Smooth muscle cell (in vitro differentiated cells): ENCODE results near the gene FGFRL1. TPM values are rescaled to one million over a fixed set of nuclear protein-coding genes. Genes with fewer than 3 reads are reported as not detected.

Experiments
- DNase-seq: peaks from one replicate; lab custom pipeline; 2025; ENCODE audit not compliant: unreplicated experiment; lab: John Stamatoyannopoulos, UW
- H2AFZ ChIP-seq: fragments of 200-600 bp; sonication (generic); 2 replicates; pipeline ENCODE4 v1.6.0; 2016; ENCODE audit warnings: antibody characterized with exemption, low read depth, mild to moderate bottlenecking
- H3F3A ChIP-seq: fragments of 200-600 bp; sonication (generic); 2 replicates; pipeline ENCODE4 v1.6.0; 2017; ENCODE audit warnings: antibody characterized with exemption, low read depth
- H3K27ac ChIP-seq: fragments of 200-600 bp; sonication (generic); 2 replicates; pipeline ENCODE4 v1.5.1; 2016; ENCODE audit warnings: low read depth, mild to moderate bottlenecking
- H3K27me3 ChIP-seq: fragments of 200-600 bp; sonication (generic); 2 replicates; pipeline ENCODE4 v1.6.1; 2016; ENCODE audit warnings: low read depth, mild to moderate bottlenecking
- H3K36me3 ChIP-seq: fragments of 200-600 bp; sonication (generic); 2 replicates; pipeline ENCODE4 v1.5.1; 2016; ENCODE audit warnings: low read depth
- H3K4me1 ChIP-seq: fragments of 200-600 bp; sonication (generic); 2 replicates; pipeline ENCODE4 v1.5.1; 2016; ENCODE audit warnings: low read depth
- H3K4me2 ChIP-seq: fragments of 200-600 bp; sonication (generic); 2 replicates; pipeline ENCODE4 v1.6.0; 2016; ENCODE audit warnings: mild to moderate bottlenecking
- H3K4me3 ChIP-seq: fragments of 200-600 bp; sonication (generic); 2 replicates; pipeline ENCODE4 v1.5.1; 2016; ENCODE audit warnings: mild to moderate bottlenecking
- H3K79me2 ChIP-seq: fragments of 200-600 bp; sonication (generic); 2 replicates; pipeline ENCODE4 v1.6.0; 2016; ENCODE audit warnings: low read depth, mild to moderate bottlenecking
- H3K9ac ChIP-seq: fragments of 200-600 bp; sonication (generic); 2 replicates; pipeline ENCODE4 v1.6.0; 2016; ENCODE audit warnings: low read depth
- H3K9me3 ChIP-seq: fragments of 200-600 bp; sonication (generic); replicated peaks from 2 replicates; pipeline ENCODE4 v1.5.1; 2016; ENCODE audit warnings: low read depth
- H4K20me1 ChIP-seq: fragments of 200-600 bp; sonication (generic); 2 replicates; pipeline ENCODE4 v1.6.0; 2016; ENCODE audit warnings: low read depth
- WGBS: methylation state at CpG from one replicate; pipeline ENCODE4 v1.1.7; 2016; ENCODE audit warnings: low lambda C conversion rate; 5-methylcytosine and 5-hydroxymethylcytosine counted together
- polyA plus RNA-seq: library from polyadenylated mRNA; unstranded; fragments of >200 nt; fragmentation: Nextera tagmentation; extraction: Ambion mirVana; gene quantifications from 2 replicates; pipeline ENCODE4 v1.2.1, GENCODE V29; 2016
- total RNA-seq: library from RNA; depleted of rRNA; stranded (reverse); fragments of >200 nt; gene quantifications from 2 replicates; pipeline ENCODE4 v1.2.3, GENCODE V29; 2014
- TF ChIP-seq, protein P1 (sequence below): fragments of 200-600 bp; sonication (generic); IDR thresholded peaks from 2 replicates; pipeline ENCODE4 v1.5.1; 2017; ENCODE audit warnings: borderline replicate concordance, mild to moderate bottlenecking, antibody characterized with exemption; ENCODE audit not compliant: insufficient read depth, poor library complexity, severe bottlenecking

FGFRL1 gene
- total and polyA plus RNA-seq, 2 experiments from 2014 or later: 16.1 to 30.7 TPM

DNA sequence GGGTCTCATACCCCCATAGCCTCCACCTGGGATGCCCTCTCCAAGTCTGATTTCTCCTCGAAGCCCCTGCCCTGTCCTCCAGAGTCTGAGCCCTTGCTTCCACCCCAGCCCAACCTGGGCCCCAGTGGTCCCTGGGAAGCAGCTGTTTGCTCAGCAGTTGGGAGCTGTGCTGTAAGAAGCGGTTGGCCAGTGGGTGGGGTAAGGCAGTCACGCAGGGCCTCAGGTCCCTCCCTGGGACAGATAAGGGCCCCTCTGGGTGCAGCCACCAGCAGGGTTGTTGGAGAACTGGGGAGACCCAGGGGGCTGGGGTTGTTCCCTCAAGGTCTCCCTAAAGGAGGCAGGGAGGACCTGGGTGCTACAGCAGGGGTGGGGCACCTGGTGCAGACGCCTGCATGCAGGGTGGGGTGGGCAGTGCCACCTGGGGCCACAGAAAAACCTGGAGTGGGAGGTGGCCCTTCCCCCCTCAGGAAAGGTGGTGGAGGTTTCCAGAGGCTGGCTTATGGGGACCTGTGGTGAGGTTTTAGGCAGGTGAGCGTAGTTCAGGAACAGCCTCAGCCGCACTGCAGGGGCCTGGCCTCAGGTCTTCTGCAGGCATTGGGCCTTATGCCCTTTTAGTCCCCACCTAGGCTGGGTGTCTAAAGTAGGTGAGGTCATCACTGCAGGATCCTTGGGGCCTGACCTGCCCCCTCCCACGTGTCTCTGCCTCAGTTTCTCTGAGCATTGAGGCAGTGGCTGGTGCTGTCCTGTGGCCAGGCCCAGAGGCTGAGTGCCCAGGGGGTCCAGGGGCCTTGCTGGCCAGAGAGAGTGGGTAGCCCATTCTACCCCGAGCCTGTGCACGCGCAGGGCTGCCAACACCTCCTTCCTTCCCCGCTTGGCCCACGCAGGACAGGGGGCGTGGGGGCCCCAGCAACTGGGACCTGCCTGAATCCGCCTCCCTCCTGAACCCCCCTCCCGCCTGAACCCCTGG, 15.1 kb upstream of the FGFRL1 start:
- 68% methylated on average over 13 of the region's 15 CpGs for WGBS
- H3K4me1 ChIP-seq: peaks cover 3% of the 10 kb centered on the region
- H3K36me3 ChIP-seq: no peaks in the 10 kb centered on the region
- no peaks in the 10 kb centered on the region for H3F3A ChIP-seq
- H4K20me1 ChIP-seq: peaks cover 33% of the 10 kb centered on the region
- TF ChIP-seq, protein P1, sequence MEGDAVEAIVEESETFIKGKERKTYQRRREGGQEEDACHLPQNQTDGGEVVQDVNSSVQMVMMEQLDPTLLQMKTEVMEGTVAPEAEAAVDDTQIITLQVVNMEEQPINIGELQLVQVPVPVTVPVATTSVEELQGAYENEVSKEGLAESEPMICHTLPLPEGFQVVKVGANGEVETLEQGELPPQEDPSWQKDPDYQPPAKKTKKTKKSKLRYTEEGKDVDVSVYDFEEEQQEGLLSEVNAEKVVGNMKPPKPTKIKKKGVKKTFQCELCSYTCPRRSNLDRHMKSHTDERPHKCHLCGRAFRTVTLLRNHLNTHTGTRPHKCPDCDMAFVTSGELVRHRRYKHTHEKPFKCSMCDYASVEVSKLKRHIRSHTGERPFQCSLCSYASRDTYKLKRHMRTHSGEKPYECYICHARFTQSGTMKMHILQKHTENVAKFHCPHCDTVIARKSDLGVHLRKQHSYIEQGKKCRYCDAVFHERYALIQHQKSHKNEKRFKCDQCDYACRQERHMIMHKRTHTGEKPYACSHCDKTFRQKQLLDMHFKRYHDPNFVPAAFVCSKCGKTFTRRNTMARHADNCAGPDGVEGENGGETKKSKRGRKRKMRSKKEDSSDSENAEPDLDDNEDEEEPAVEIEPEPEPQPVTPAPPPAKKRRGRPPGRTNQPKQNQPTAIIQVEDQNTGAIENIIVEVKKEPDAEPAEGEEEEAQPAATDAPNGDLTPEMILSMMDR: no peak
- no peak for DNase-seq
- H2AFZ ChIP-seq: no peak overlapping the region
- H3K27ac ChIP-seq: no peak overlapping the region
- H3K9me3 ChIP-seq: no peaks in the 10 kb centered on the region
- no peak overlapping the region for H3K4me3 ChIP-seq
- no peak overlapping the region for H3K4me2 ChIP-seq
- H3K79me2 ChIP-seq: no peaks in the 10 kb centered on the region
- no peak overlapping the region for H3K9ac ChIP-seq
- H3K27me3 ChIP-seq: peaks cover 54% of the 10 kb centered on the region

DNA sequence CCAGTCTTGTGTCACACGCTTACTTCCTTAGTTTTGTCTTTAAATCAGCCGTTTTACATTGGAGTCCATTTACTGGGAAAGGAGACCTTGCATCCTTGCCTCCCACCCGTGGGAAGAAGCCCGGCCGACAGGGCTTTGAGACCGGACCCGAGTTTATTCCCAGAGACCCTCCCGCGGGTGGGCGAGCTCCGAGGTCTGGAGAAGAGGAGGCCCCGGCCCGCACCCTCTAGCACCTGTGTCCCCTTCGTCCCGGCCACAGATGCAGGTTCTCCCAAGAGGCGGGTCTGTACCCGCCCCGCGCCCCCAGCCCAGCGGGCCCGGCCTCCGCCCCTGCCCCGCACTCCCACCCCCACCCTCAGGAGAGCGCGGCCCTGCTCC, 14.4 kb upstream of the FGFRL1 start:
- no peaks in the 10 kb centered on the region for H3K79me2 ChIP-seq
- H3F3A ChIP-seq: no peaks in the 10 kb centered on the region
- H3K4me2 ChIP-seq: peak overlapping the region; percentile 82
- no peaks in the 10 kb centered on the region for H3K36me3 ChIP-seq
- peaks cover 3% of the 10 kb centered on the region for H3K4me1 ChIP-seq
- no peak for DNase-seq
- no peak overlapping the region for H3K27ac ChIP-seq
- no peak overlapping the region for H3K9ac ChIP-seq
- TF ChIP-seq, protein P1: no peak
- H3K27me3 ChIP-seq: peaks cover 60% of the 10 kb centered on the region
- H2AFZ ChIP-seq: no peak overlapping the region
- 27% methylated on average over 15 of the region's 25 CpGs for WGBS
- peak overlapping the region; percentile 46 for H3K4me3 ChIP-seq
- H4K20me1 ChIP-seq: peaks cover 33% of the 10 kb centered on the region
- H3K9me3 ChIP-seq: no peaks in the 10 kb centered on the region

DNA sequence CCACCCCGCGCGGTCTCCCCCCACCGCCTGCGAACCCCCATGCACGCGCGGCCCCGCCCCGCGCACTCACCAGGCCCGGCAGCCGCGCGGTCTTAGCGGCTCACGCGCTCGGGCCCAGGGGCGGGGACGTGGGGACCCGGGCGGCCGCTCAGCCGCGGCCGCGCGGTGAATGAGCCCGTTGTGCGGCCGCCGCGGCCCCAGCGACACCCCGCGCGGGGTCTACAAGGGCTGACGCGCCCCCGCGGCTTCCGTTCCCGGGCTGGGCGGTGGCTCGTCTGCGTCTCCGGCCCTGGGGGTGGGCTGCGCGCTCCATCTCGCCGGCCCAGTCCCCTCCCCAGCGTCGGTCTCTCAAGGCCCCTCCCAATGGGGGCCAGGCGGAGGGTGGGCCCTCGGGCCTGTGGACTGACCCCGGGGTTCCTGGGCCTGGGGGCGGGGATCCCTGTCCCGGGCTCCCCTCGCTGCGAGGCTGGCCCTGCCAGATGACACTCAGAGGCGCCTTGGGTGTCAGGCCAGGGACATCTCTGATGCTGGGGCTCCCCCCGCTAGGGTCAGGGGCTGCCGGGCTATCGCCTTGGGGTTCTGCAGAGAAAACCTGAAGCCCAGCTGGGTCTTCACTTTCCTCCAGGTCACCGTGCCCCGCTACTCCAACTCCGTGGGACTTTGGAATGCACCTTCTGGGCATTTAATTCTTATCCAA, 13.9 kb upstream of the FGFRL1 start:
- H3F3A ChIP-seq: no peaks in the 10 kb centered on the region
- peaks cover 3% of the 10 kb centered on the region for H3K4me1 ChIP-seq
- no peak overlapping the region for H3K27ac ChIP-seq
- H3K9ac ChIP-seq: no peak overlapping the region
- no peaks in the 10 kb centered on the region for H3K9me3 ChIP-seq
- H3K79me2 ChIP-seq: no peaks in the 10 kb centered on the region
- 26% methylated on average over 16 of the region's 68 CpGs for WGBS
- no peak for DNase-seq
- peaks cover 33% of the 10 kb centered on the region for H4K20me1 ChIP-seq
- H3K27me3 ChIP-seq: peaks cover 66% of the 10 kb centered on the region
- H3K4me3 ChIP-seq: peak overlapping the region; percentile 46
- peak overlapping the region; percentile 82 for H3K4me2 ChIP-seq
- no peaks in the 10 kb centered on the region for H3K36me3 ChIP-seq
- TF ChIP-seq, protein P1: no peak
- H2AFZ ChIP-seq: no peak overlapping the region
